SK-N-SH (cell line): ENCODE data around the gene SPAM1. TPM values are rescaled to one million over a fixed set of nuclear protein-coding genes. Genes with fewer than 3 reads are reported as not detected.

Experiments used
- CTCF ChIA-PET: fragments of 300-600, 350-600 bp; formaldehyde crosslinking; extraction: SDS; loops from one replicate; lab custom pipeline; 2021; lab: Yijun Ruan, JAX
- POLR2A ChIA-PET: fragments of 350-600 bp; sonication (Branson Sonifier 250); formaldehyde crosslinking; extraction: SDS; loops from one replicate; lab custom pipeline; 2020; ENCODE audit warnings: antibody characterized with exemption, inconsistent platforms; lab: Yijun Ruan, JAX
- DNase-seq: peaks from one replicate; pipeline ENCODE4 v3.0.0; 2012
- H2AFZ ChIP-seq: fragments of 200-600 bp; sonication (generic); 2 replicates; pipeline ENCODE4 v1.8.1; 2016; ENCODE audit warnings: antibody characterized with exemption, mild to moderate bottlenecking, low read depth
- H3F3A ChIP-seq: fragments of 200-600 bp; sonication (generic); replicated peaks from 2 replicates; pipeline ENCODE3; 2016; ENCODE audit warnings: antibody characterized with exemption, mild to moderate bottlenecking; ENCODE audit not compliant: insufficient read depth
- H3K27ac ChIP-seq, 2 experiments: fragments of 200-500 bp in 1 of 2; fragments of 200-600 bp in 1 of 2; sonication (Bioruptor generic) in 1 of 2; sonication (generic), shearing (Covaris generic) in 1 of 2; 2 replicates each; pipeline versions ENCODE4 v1.5.1 to v1.6.1; 2014 to 2016; ENCODE audit warnings: low read depth in 2 of 2, inconsistent platforms in 1 of 2, low read length in 1 of 2, mild to moderate bottlenecking in 1 of 2, mixed read lengths in 1 of 2
- H3K27me3 ChIP-seq: fragments of 200-600 bp; sonication (generic), shearing (Covaris generic); 2 replicates; pipeline ENCODE4 v1.6.1; 2016; ENCODE audit warnings: mixed run types; ENCODE audit not compliant: insufficient read depth
- H3K36me3 ChIP-seq, 2 experiments: fragments of 200-500 bp in 1 of 2; fragments of 200-600 bp in 1 of 2; sonication (Bioruptor generic) in 1 of 2; sonication (generic) in 1 of 2; replicated peaks in 1 of 2; 2 replicates each; pipeline versions ENCODE3 to v1.5.1; 2014 to 2016; ENCODE audit warnings: low read length in 1 of 2, mild to moderate bottlenecking in 1 of 2; ENCODE audit not compliant: insufficient read depth in 2 of 2, control insufficient read depth in 1 of 2
- H3K4me1 ChIP-seq, 2 experiments: fragments of 200-500 bp in 1 of 2; fragments of 200-600 bp in 1 of 2; sonication (Bioruptor generic) in 1 of 2; sonication (generic), shearing (Covaris generic) in 1 of 2; 2 replicates each; pipeline versions ENCODE4 v1.5.1 to v1.6.1; 2014 to 2016; ENCODE audit warnings: low read depth in 1 of 2, low read length in 1 of 2, mixed run types in 1 of 2; ENCODE audit not compliant: insufficient read depth in 2 of 2, control insufficient read depth in 1 of 2
- H3K4me2 ChIP-seq: fragments of 200-600 bp; sonication (generic), shearing (Covaris generic); 2 replicates; pipeline ENCODE4 v1.6.1; 2017; ENCODE audit warnings: mixed run types
- H3K4me3 ChIP-seq, 2 experiments: fragments of 200-500 bp in 1 of 2; fragments of 200-600 bp in 1 of 2; sonication (Bioruptor generic) in 1 of 2; sonication (generic), shearing (Covaris generic) in 1 of 2; 2 replicates each; pipeline versions ENCODE4 v1.5.1 to v1.8.1; 2014 to 2016; ENCODE audit warnings: low read depth in 2 of 2, inconsistent platforms in 1 of 2, low read length in 1 of 2, mild to moderate bottlenecking in 1 of 2, mixed read lengths in 1 of 2, moderate library complexity in 1 of 2
- H3K79me2 ChIP-seq: fragments of 200-600 bp; sonication (generic); 2 replicates; pipeline ENCODE4 v1.8.1; 2017; ENCODE audit warnings: mild to moderate bottlenecking; ENCODE audit not compliant: insufficient read depth
- H3K9ac ChIP-seq: fragments of 200-600 bp; sonication (generic); 2 replicates; pipeline ENCODE4 v1.6.1; 2017; ENCODE audit warnings: mixed run types
- H3K9me2 ChIP-seq: fragments of 200-600 bp; sonication (generic); 2 replicates; pipeline ENCODE4 v1.6.1; 2017; ENCODE audit warnings: mixed run types
- H3K9me3 ChIP-seq: fragments of 200-600 bp; sonication (generic); 2 replicates; pipeline ENCODE4 v1.6.1; 2017; ENCODE audit warnings: mixed run types, mild to moderate bottlenecking, moderate library complexity
- H4K20me1 ChIP-seq: fragments of 200-600 bp; sonication (generic); 2 replicates; pipeline ENCODE4 v1.6.1; 2017; ENCODE audit warnings: mild to moderate bottlenecking, mixed run types; ENCODE audit not compliant: insufficient read depth
- EP300 ChIP-seq, 2 experiments: IDR thresholded peaks; 2 replicates each; pipeline versions ENCODE4 v1.4.0 to v1.6.1; 2012; ENCODE audit warnings: borderline replicate concordance in 1 of 2, low read depth in 1 of 2, low read length in 1 of 2
- FOXJ3 ChIP-seq: sonication (generic); formaldehyde crosslinking; IDR thresholded peaks from 2 replicates; pipeline ENCODE4 v1.5.1; 2020; ENCODE audit warnings: mild to moderate bottlenecking, missing genetic modification reagents
- GABPA ChIP-seq: IDR thresholded peaks from 2 replicates; pipeline ENCODE4 v1.4.0; 2012; ENCODE audit warnings: low read depth, mild to moderate bottlenecking
- GATA2 ChIP-seq: sonication (generic); formaldehyde crosslinking; IDR thresholded peaks from 2 replicates; pipeline ENCODE4 v1.5.0; 2020; ENCODE audit warnings: mild to moderate bottlenecking, missing genetic modification reagents
- IRF3 ChIP-seq: fragments of 150-350 bp; IDR thresholded peaks from 2 replicates; pipeline ENCODE4 v1.6.1; 2016; ENCODE audit warnings: mild to moderate bottlenecking, low read depth, low read length
- MAX ChIP-seq: IDR thresholded peaks from 2 replicates; pipeline ENCODE4 v1.4.0; 2012; ENCODE audit warnings: low read depth
- MEF2A ChIP-seq: IDR thresholded peaks from 2 replicates; pipeline ENCODE4 v1.4.0; 2012; ENCODE audit warnings: low read depth, borderline replicate concordance
- NRF1 ChIP-seq: IDR thresholded peaks from 2 replicates; pipeline ENCODE4 v1.6.1; 2012; ENCODE audit warnings: low read depth, mild to moderate bottlenecking, low read length
- PBX3 ChIP-seq: IDR thresholded peaks from 2 replicates; pipeline ENCODE4; 2012
- POLR2AphosphoS5 ChIP-seq: IDR thresholded peaks from 2 replicates; pipeline ENCODE4 v1.6.1; 2012; ENCODE audit warnings: low read depth, low read length
- RAD21 ChIP-seq: IDR thresholded peaks from 2 replicates; pipeline ENCODE4 v1.6.1; 2012; ENCODE audit warnings: mild to moderate bottlenecking, low read length
- SIN3A ChIP-seq: IDR thresholded peaks from 2 replicates; pipeline ENCODE4 v1.6.1; 2012; ENCODE audit warnings: low read depth, mild to moderate bottlenecking, low read length, moderate library complexity, borderline replicate concordance
- SMC3 ChIP-seq: IDR thresholded peaks from 2 replicates; pipeline ENCODE4 v1.6.1; 2012; ENCODE audit warnings: low read depth, low read length, improper control_type of control experiment
- USF1 ChIP-seq: IDR thresholded peaks from 2 replicates; pipeline ENCODE4 v1.4.0; 2012; ENCODE audit warnings: low read depth, borderline replicate concordance
- YY1 ChIP-seq: IDR thresholded peaks from 2 replicates; pipeline ENCODE4 v1.4.0; 2012; ENCODE audit warnings: low read depth, mild to moderate bottlenecking
- WGBS: methylation state at CpG from one replicate; pipeline ENCODE4 v1.1.6; 2017; ENCODE audit warnings: low lambda C conversion rate; 5-methylcytosine and 5-hydroxymethylcytosine counted together
- polyA plus RNA-seq, 3 experiments: library from polyadenylated mRNA; depleted of rRNA; stranded (reverse); fragments of >200 nt; gene quantifications; 2 replicates each; pipeline ENCODE4 v1.2.3, GENCODE V29; 2012

SPAM1 gene
- polyA plus RNA-seq, 1 of the 3 experiments (the other 2 are of a cell fraction): not detected

GRCh38 chr7:123995617-123996326 is 70.7 kb downstream of the SPAM1 start:
- POLR2A ChIA-PET: no interaction called here
- H3K27ac ChIP-seq: no peak overlapping the region
- no peak for DNase-seq
- no peaks in the 10 kb centered on the region for H3K9me3 ChIP-seq
- no peaks in the 10 kb centered on the region for H4K20me1 ChIP-seq
- CTCF ChIA-PET: interaction anchor here (0.6 kb wide), 1 partner anchor 152 kb away, joined by 3 read pairs; no protein-coding TSS in a partner anchor
- H3K4me2 ChIP-seq: no peak overlapping the region
- H3K36me3 ChIP-seq: no peaks in the 10 kb centered on the region
- H3K4me1 ChIP-seq: no peaks in the 10 kb centered on the region
- H3K4me3 ChIP-seq: no peak overlapping the region
- H3K79me2 ChIP-seq: no peaks in the 10 kb centered on the region
- WGBS: 67% methylated on average over 10 of the region's 10 CpGs
- no peak for TF ChIP-seq IRF3
- no peak for TF ChIP-seq EP300 (IDR thresholded peaks at IDR 0.05; ENCODE audit: borderline replicate concordance in 1 of 2, low read depth in 1 of 2, low read length in 1 of 2)
- no peak overlapping the region for H2AFZ ChIP-seq
- no peaks in the 10 kb centered on the region for H3K27me3 ChIP-seq
- no peak overlapping the region for H3K9ac ChIP-seq
- no peaks in the 10 kb centered on the region for H3K9me2 ChIP-seq
- H3F3A ChIP-seq: no peaks in the 10 kb centered on the region

GRCh38 chr7:123996327-123996625 is 71.2 kb downstream of the SPAM1 start:
- Histone ChIP-seq H4K20me1 (no peaks in the 10 kb centered on the region), H3K9me3 (no peaks in the 10 kb centered on the region), H3K4me1 (no peaks in the 10 kb centered on the region), H3K27me3 (no peaks in the 10 kb centered on the region), H3K36me3 (no peaks in the 10 kb centered on the region), H3K9ac (no peak overlapping the region), H3K4me3 (no peak overlapping the region), H2AFZ (no peak overlapping the region), H3K9me2 (no peaks in the 10 kb centered on the region), H3K27ac (no peak overlapping the region), H3K4me2 (no peak overlapping the region), H3K79me2 (no peaks in the 10 kb centered on the region), H3F3A (no peaks in the 10 kb centered on the region)
- TF ChIP-seq USF1 (no peak), POLR2AphosphoS5 (no peak), PBX3 (no peak), FOXJ3 (CRISPR knock-in tag) (no peak), GABPA (no peak), NRF1 (no peak), MEF2A (no peak), MAX (no peak), GATA2 (CRISPR knock-in tag) (no peak), IRF3 (no peak), SIN3A (no peak), YY1 (no peak), RAD21 (no peak), SMC3 (no peak)
- no peak for DNase-seq
- 74% methylated on average over 6 of the region's 6 CpGs for WGBS
- ChIA-PET CTCF (no interaction called here), POLR2A (no interaction called here)
